GM18511 (cell line): ENCODE measurements around the gene HLA-DPA1.

Source experiments
- ATAC-seq: cut with Tn5 transposase; IDR thresholded peaks from one replicate; pipeline ENCODE4 v1.9.1; 2021; ENCODE audit warnings: mild to moderate bottlenecking, moderate library complexity; ENCODE audit not compliant: unreplicated experiment

The HLA-DPA1 gene

DNA sequence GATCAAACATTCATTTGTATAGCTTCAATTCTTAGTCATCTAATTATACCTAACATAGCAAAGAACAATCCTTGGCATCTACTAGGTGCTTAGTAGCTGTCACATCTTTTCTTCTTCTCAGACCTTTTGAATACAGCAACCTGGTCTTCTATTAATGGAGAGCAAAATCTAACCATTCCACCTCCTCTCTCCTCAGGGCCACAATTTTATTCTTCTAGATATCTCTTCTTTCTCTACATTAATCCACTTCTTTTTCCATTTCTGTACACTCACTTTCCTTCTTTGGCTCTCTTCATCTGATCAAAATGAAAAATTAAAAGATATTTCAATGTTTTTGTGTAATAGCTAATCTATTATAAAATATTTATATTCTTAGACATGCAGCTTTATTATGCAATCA is 55.0 kb downstream of the HLA-DPA1 start:
- no peak for ATAC-seq

DNA sequence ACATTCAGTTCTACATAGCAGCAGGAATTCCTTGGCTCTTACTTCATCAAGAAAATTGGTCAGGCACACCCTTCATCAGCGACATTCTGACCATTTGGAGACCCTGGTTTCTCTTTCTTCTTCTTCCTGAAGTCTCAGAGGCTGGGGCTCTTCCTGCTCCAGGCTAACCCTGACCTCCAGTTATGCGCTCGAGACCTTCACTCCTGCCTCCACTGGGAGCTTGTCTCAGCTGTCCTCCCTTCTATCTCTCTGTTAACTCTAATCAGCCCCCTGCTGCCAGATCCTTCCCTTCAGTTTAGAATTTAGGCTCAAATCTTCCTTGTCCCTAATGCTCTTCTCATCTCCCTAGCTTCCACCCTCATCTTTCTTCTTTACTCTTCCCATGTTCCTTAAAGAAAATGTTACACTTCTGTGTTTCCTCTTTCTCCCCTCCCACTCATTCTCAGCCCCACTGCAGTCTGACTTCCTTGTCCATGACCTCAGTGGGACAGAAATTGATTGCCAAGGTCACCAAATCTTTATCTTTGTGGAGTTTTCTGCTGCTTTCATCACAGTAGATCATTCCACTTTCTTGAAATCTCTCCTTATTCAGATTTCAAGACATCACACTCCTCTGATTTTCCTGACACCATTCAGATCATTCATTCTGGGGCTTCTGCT is 55.6 kb downstream of the HLA-DPA1 start:
- ATAC-seq: no peak

DNA sequence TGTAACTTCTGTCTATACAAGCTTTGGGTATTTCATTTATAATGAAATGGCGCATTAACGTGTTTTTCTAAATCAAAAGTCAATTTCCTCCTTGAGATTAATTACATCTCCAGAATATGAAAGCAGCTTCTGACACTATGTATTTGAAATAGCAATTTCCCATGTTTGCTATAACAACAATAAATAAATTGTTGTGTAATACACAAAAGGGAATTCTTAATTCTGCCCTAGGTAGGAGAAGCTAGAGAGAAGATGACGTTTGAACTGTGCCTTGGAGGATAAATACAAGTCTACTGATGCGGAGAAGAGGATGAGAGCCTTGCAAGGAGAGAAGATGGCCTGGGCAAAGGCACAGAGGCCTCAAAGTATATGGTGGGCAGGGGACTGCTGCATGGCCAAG is 56.4 kb downstream of the HLA-DPA1 start:
- ATAC-seq: no peak

DNA sequence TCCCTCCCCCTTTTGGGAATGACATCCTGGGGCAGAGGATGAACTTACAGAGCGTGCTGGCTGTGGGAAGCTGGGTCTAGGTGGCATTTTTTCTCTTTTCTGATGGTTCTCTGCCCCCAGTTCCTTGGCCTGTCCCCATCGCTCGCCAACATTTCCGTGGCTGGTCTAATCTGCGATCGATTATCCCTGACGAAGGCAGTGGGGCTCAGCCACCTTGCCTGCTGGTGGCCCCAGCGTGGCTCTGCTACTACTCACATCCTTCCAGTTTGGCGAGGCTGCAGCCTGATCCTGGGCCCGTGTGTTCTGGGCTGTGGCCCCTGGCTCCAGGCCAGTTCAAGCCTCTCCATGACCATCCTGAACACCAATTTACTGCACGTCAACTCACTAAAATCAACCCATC is 57.7 kb downstream of the HLA-DPA1 start:
- no peak for ATAC-seq

GRCh38 chr6:33014841-33015634 is 58.4 kb downstream of the HLA-DPA1 start:
- no peak for ATAC-seq
